NCI-H524 treated with DMSO at 0.1 percent for 48 hours (cell line): ENCODE results near the gene HSD17B8.

Experiments used
- DNase-seq: peaks from one replicate; lab custom pipeline; 2025; lab: John Stamatoyannopoulos, UW

The HSD17B8 gene

GRCh38 chr6:33241968-33242367 is 37.5 kb downstream of the HSD17B8 start:
- DNase-seq = no peak

GRCh38 chr6:33243476-33243875 is 39.0 kb downstream of the HSD17B8 start:
- DNase-seq = no peak

GRCh38 chr6:33247977-33248642 is 43.7 kb downstream of the HSD17B8 start:
- peak; percentile 49 for DNase-seq

- DNase-seq = no peak
Measured at GRCh38 chr6:33248643-33248931, 44.1 kb downstream of the HSD17B8 start.

- DNase-seq = peak; percentile 96
Measured at GRCh38 chr6:33248932-33249731, 44.7 kb downstream of the HSD17B8 start.

GRCh38 chr6:33249732-33250630 is 45.5 kb downstream of the HSD17B8 start:
- DNase-seq = peak; percentile 12

GRCh38 chr6:33250731-33251130 is 46.3 kb downstream of the HSD17B8 start:
- DNase-seq = no peak

GRCh38 chr6:33251395-33252012 is 47.0 kb downstream of the HSD17B8 start:
- no peak for DNase-seq

- no peak for DNase-seq
Measured at GRCh38 chr6:33252759-33253158, 48.3 kb downstream of the HSD17B8 start.

- DNase-seq = no peak
Measured at GRCh38 chr6:33254591-33254990, 50.1 kb downstream of the HSD17B8 start.
